Activated T-cell treated with anti-CD3 and anti-CD28 coated beads for 1 hour (primary cell): Measurements from ENCODE around the gene SAP30BP.

Experiments
- DNase-seq: peaks from one replicate; pipeline ENCODE4 v3.0.0-alpha.2; 2020; ENCODE audit warnings: low read depth

Gene SAP30BP

DNA sequence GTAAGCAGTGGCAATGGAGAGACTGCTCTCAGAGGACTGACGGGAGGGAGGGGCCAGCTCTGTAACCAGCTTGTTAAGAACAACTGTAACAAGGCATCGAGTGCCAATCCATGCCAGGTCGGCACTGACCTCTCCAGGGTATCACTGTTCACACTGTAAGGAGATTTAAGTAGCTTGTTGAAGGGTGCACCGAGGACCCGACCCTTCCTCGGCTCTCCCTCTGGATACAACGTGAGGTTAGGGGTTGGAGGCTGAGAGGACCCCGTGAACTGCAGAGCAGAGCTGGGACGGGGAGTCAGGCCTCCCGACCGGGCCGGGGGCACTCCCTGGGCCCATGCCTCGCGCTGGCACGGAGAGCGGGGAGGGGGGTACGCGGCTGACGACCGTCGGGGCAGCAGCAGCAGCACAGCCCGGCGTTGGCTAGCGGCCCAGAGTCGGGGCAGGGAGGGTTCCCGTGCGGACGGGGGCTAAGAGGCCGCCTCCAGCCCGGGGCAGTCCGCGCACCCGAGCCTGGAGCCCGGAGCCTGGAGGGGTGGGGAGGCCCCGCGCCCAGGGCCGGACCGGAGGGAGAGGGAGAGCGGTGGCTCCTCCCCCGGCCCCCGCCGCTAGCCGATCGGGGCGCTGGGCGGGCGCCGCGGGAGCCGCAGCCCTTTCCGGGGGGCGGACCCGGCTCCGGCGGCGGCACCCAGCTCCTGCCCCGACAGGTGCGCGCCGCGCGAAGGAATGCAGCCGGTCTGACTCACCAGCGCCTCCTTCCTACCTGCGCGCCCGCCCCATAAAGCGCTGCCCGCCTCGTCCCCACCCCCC lies 53.7 kb downstream of the SAP30BP start, which contains the start of gene ITGB4:
Gene ITGB4 (plus strand): TSS at position 804 of the 807 bp plus-strand sequence. CDS start 3,245 bp downstream, outside the sequence.
- DNase-seq: peak; percentile 60

DNA sequence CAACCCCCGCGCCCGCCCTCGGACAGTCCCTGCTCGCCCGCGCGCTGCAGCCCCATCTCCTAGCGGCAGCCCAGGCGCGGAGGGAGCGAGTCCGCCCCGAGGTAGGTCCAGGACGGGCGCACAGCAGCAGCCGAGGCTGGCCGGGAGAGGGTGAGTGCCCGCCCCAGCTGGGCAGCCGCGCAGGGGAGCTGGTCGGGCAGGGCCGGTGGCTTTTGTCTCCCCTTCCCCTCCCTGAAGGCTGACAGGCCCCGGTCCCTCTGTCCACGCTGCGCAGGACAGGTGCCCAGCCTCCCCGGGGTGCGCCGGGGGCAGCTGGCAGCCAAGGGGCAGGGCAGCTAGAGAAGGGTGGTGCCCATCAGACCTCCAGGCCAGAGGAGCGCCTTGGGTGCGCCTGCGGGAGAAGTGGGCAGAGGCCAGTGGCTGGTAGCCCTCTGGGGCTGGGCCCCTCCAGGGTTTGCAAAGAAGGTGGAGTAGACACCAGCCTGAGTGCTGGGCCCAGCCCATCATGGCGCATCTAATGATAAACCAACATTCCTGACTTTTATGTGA lies 54.4 kb downstream of the SAP30BP start:
- no peak for DNase-seq

DNA sequence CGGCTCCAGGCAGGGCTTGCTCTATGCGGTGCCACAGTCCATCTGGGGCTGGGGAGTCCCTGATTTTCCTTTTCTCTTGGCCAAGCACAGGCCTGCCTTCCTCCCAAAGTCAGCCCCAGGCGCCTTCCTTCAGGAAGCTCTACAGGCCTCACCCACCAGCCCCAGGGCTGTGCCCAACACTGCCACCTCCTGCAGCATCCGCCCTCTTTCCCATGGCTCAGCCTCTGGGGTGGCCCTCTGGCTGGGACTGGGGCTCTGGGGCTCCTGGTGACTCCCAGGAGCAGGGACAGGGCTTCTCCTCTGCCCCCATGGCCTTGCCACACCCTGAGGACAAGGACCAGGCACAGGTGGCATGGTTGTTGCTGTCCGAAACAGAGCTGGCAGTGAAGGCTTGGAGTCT lies 54.9 kb downstream of the SAP30BP start:
- DNase-seq: no peak

DNA sequence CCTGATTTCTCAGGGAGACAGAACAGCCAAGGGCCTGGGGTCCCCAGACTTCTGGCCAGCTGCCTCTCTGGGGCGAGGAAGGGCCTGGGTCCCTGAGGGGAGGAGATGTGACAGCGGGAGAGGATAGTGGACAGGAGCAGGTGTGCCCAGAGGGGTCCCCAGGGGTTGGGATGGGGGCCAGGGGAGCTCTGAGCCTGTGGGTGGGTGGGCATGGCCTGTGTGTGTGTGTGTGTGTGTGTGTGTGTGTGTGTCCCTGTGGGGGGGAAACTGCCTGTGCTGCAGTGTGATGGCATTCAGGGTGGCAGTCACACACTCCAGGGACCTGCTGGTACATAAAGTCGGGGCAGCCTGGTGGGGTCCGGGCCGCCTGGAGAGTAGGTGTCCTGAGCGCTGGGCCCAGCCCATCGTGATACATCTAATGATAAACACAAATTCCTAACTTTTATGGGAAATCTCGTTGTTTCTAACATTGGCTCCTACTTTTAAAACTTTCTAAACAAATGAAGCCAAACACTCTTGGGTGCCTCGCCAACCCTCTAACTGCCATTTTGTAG lies 55.5 kb downstream of the SAP30BP start:
- DNase-seq: no peak

DNA sequence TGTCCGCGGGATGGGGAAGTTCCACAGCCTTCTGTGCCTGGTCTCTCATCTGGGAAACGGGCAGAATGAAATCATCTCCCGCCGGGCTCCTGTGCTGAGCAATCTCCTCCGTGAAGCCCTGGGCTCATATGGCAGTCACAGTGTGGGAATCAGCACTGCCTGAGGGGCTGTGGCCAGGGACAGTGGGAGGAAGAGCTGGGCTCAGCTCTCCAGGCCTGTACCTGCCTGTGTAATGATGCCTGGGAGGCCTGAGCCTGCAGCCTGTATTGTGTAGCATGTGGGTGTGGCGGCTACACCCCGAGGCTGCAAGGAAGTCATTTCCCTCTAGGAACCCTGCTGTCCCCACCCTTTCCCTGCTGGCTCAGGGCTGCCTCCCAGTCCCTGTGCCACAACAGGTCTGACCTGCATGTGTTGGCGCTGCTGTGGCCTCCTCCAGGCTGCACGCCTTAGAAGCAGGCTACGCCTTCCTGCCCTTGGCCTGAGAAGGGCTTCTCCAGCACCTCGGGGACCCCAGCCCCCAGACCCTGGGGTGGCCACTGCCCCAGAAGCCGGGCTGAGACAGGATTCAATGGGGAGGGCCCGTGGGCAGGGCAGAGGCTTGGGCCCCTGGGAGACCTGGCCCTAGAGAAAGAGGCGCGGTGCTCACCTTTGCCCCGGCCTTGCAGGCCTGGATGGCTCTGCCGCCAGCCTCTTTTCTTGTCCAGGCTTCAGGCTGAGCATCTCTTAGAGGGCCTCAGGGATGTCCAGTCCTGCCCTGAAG lies 56.2 kb downstream of the SAP30BP start:
- DNase-seq: no peak

DNA sequence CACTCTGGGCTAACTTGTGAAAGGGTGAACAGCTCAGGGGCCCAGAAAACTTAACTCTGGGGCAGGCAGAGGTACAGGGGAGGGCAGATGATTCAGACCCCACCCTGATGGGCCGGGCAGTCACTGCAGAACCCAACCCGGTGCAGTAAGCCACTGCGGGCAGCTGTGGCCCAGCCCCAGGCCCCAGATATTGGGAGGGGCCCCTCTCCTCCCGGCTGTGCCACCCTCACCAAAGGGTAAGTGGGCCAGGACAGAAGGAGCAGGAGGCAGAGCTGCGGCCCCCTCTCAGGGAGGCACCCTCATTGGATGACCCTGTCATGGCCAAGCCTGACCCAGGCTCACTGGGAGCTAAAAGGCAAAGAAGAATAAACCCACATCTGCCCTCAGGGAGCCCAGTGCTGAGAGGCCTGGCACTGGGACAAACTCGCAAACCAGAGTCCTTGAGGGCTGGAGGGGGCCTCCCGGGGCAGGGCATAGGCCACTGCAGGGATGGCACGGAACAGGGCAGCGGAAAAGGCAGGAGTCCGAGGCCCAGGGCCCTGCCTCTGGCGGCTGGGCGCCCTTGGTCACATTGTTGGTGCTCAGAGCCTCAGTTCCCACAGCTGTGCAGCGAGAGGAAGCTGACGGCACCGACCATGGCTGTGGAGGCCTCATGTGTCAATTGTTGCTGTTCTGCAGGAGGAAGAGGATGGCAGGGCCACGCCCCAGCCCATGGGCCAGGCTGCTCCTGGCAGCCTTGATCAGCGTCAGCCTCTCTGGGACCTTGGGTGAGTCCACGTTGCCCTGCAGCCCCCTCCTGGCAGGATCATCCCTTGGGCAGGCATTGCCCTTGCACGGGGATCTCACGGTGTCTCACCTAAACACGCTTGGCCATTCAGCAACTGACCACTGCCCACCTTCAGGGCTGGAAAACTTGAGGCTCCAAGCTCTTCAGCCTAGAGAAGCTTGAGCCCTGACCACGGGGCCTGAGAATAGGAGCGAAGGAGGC lies 57.2 kb downstream of the SAP30BP start:
- no peak for DNase-seq

DNA sequence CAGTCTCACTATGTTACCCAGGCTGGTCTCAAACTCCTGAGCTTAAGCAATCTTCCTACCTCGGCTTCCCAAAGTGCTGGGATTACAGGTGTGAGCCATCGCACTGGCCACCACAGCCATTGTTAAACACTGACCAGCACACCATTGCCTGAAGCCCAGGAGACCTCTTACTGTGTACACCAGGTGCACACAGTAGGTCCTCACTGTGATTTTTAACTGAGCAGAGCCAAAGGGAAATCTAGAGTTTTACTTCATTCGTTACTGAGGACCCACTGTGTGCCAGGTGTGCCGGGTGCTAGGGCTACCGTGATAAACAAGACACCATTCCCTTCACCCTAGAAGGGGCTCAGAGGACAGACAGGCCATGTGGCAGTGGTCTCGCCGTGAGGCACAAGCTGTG lies 58.4 kb downstream of the SAP30BP start:
- no peak for DNase-seq

DNA sequence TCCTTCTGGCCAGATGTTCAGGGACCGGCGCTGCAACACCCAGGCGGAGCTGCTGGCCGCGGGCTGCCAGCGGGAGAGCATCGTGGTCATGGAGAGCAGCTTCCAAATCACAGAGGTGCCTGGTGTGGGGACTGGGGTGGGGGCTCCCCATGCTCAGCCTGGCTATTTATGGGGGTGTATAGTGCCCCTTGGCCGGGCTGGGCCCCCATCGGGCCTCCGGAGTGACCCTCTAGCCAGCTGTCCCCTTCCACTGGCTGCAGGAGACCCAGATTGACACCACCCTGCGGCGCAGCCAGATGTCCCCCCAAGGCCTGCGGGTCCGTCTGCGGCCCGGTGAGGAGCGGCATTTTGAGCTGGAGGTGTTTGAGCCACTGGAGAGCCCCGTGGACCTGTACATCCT lies 60.3 kb downstream of the SAP30BP start:
- DNase-seq: no peak

DNA sequence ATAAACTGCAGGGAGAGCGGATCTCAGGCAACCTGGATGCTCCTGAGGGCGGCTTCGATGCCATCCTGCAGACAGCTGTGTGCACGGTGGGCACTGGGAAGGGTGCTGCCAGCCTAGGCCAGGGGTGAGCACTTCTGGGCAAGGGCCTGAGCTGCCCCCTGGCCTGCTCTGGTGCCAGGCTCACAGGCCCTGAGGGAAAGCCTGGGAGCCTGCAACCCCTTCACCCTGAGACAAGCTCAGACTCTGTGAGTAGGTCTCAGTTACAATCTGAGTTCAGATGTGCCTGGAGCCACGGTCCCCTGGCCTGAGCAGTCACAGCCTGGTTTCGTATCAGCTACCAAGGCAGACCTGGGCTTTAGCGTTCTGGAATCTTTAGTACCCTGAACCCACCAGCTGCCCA lies 62.2 kb downstream of the SAP30BP start:
- no peak for DNase-seq

DNA sequence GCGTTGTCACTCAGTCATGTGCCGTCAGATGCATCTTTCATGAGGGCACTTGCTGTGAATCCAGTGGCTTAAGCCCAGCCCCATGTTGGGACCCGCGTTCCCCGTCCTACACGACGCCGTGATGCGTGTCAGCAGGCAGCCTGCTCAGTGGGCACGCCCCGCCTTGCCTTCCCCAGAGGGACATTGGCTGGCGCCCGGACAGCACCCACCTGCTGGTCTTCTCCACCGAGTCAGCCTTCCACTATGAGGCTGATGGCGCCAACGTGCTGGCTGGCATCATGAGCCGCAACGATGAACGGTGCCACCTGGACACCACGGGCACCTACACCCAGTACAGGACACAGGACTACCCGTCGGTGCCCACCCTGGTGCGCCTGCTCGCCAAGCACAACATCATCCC lies 62.9 kb downstream of the SAP30BP start:
- DNase-seq: no peak

DNA sequence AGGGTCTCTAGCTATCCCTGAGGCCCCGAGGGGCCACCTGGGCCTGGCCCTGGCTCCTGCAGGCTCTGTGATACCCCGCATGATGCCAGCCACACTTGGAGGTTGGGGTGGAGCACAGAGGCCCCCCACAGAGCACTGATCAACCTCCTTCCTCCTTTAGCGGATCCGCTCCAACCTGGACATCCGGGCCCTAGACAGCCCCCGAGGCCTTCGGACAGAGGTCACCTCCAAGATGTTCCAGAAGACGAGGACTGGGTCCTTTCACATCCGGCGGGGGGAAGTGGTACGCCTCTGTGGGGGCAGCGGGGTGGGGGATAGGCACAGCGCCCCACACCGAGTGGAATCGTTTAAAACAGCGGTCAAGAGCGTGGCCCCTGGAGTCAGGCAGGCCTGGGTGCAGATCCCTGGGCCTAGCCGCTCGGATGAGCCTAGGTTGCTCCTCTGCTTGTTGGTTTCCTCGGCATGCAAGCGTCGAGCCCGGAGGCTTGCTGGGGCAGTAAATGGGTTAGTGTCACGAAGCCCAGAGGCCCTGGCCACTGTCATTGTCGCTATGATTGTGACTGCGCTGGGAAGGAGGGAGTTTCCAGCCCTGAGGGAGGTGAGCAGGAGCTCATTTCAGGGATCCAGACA lies 64.1 kb downstream of the SAP30BP start:
- DNase-seq: no peak

DNA sequence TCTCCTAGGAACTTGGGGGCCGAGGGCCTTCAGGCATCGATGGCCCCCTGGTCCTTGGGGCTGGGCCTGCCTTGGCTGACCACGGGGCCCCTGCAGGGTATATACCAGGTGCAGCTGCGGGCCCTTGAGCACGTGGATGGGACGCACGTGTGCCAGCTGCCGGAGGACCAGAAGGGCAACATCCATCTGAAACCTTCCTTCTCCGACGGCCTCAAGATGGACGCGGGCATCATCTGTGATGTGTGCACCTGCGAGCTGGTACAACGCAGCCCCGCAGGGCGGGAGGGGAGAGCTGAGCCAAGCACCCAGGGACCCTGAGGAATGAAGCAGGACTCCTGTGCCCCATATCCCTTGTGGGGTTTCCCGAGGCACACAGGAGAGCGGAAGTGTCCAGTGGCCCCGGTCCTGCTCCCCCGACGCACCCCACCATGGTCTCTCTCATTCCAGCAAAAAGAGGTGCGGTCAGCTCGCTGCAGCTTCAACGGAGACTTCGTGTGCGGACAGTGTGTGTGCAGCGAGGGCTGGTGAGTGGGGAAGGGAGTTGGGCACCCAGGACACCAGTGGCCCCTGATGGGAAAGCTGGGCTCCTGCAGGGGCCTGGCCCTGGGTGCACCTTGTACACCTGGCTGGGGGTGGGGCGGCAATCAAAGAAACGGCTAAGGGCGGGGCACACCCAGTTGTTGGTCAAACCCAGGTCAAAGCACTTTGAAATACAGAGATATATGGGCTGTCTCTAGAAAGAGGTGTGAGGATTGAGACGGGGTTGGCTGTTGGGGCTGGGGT lies 64.8 kb downstream of the SAP30BP start:
- no peak for DNase-seq

DNA sequence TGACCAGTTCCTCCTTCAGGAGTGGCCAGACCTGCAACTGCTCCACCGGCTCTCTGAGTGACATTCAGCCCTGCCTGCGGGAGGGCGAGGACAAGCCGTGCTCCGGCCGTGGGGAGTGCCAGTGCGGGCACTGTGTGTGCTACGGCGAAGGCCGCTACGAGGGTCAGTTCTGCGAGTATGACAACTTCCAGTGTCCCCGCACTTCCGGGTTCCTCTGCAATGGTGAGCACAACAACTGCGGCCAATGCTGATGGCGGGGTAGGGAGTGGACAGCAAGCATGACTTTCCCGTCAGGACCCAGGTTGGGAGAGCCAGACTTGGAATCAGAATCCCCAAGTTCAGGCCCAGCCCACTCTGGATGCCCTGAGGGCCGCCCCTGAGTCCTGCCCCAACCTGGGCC lies 66.3 kb downstream of the SAP30BP start:
- no peak for DNase-seq

DNA sequence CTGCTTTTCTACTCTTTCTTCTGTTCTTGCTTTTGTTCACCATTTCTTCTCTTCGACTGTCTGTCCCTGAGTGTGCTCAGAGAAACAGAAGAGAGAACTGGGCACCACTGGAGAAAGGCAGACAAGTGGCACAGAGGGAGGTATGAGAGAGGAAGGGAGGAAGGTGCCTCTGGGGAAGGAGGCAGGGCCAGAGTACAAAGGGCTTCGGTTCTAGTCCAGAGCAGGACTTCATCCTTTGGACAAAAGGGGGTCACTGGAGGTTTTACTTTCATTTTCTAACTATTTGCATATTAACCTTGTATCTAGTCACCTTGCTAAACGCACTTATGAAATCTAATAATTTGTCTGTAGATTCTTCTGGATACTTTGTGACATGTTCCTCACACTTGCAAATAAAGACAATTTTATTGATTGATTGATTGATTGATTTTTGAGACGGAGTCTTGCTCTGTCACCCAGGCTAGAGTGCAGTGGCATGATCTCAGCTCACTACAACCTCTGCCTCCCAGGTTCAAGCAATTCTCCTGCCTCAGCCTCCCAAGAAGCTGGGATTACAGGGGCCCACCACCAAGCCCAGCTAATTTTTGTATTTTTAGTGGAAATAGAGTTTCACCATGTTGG lies 67.6 kb downstream of the SAP30BP start:
- DNase-seq: no peak

DNA sequence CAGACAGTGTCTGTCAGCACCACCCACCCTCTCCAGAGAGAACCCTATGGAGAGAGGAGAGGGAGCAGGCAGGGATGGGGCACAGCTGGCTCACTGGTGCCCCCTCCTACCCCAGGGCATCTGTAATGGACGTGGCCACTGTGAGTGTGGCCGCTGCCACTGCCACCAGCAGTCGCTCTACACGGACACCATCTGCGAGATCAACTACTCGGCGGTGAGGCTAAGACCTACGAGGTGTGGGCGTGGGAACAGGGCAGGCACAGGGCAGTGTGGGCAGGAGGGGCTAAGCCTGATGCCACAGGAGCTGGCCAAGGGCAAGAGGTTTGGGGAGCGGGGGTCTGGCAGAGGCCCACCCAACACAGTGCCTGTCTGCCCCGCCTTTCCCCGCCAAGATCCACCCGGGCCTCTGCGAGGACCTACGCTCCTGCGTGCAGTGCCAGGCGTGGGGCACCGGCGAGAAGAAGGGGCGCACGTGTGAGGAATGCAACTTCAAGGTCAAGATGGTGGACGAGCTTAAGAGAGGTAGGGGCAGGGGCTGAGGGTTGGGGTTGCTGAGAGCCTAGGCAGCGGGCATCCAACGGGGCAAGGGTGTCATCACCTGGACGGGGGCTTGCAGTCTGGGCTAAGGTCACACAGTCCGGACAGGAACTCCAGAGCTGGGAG lies 69.2 kb downstream of the SAP30BP start:
- DNase-seq: no peak

DNA sequence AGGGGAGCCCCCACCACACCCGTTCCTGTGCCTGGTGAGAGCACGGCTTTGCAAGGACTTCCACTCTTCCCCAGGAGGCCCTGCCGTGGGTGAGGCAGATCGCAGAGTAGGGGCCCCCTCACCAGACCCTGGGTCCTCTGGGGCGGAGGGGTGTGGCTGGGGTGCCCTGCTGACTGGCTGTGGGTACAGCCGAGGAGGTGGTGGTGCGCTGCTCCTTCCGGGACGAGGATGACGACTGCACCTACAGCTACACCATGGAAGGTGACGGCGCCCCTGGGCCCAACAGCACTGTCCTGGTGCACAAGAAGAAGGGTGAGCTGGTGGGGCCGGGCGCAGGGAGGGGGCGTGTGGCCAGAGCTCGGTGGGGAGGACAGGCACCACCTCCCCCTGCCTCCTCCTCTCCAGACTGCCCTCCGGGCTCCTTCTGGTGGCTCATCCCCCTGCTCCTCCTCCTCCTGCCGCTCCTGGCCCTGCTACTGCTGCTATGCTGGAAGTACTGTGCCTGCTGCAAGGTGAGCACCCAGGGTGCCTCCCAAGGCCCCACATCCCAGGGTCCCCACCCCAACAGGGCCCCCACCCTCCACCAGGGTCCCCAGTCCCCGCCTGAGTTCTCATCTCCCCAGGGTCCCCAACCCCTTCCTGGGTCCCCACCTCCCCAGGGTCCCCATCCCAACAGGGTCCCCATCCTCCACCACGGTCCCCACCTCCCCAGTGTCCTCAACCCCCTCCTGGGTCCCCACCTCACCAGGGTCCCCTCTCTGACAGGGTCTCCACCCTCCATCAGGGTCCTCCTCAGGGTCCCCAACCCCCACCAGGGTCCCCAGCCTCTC lies 70.2 kb downstream of the SAP30BP start:
- no peak for DNase-seq

DNA sequence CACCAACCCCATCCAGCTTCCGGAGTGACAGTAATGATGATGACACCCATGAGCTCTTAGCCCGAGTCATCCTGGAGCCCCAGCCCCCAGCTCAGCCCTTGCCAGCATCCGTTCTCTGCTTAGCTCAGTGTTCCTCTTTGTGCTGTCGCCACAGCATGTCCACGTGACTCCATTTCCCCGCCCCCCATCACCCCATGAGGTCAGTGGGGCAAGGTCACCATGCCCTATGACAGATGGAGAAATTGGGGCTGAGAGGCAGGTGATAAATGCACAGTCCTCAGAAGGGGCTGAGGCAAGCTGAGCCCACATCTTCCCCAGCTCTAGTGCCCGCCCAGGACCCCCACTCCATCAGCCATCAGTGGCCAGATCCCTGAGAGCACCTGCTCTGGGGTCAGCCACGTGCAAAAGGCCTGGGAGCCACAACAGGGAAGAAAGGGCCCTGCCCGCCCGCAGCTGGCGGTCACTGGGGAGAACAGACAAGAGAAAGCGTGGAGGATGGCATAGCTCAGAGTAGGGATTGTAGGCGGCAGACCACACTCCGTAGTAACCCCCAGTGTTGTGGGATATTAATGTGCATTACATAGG lies 71.2 kb downstream of the SAP30BP start:
- DNase-seq: no peak

DNA sequence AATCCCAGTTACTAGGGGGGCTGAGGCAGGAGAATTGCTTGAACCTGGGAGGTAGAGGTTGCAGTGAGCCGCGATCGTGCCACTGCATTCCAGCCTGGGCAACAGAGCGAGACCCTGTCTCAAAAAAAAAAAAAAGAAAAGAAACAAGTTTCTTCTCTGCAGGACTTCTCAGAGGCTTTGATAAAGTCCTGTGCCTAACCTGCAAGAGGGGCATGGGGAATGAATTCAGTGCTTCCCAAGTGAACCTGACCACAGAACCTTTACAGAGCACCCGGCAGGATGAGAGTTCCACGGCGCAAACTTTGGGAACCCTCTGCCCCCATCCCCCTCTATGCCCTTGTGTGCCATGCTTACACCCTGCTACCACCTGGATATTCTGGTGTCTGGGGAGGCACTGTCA lies 72.0 kb downstream of the SAP30BP start:
- DNase-seq: no peak
